ENCODE data around the gene CD27.
"Not testable (repeated sequence)": the region's sequence is repeated elsewhere in the genome, so short reads cannot be mapped to it uniquely, and the experiment has no call there.

DNA sequence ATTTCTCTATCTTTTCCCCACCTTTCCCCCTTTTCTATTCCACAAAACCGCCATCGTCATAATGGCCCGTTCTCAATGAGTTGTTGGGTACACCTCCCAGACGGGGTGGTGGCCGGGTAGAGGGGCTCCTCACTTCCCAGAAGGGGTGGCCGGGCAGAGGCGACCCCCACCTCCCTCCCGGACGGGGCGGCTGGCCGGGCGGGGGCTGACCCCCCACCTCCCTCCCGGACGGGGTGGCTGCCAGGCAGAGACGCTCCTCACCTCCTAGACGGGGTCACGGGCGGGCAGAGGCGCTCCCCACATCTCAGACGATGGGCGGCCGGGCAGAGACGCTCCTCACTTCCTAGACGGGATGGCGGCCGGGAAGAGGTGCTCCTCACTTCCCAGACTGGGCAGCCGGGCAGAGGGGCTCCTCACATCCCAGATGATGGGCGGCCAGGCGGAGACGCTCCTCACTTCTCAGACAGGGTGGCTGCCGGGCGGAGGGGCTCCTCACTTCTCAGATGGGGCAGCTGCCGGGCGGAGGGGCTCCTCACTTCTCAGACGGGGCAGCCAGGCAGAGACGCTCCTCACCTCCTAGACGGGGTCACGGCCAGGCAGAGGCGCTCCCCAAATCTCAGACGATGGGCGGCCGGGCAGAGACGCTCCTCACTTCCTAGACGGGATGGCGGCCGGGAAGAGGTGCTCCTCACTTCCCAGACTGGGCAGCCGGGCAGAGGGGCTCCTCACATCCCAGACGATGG, 30.6 kb downstream of the CD27 start:
- TF ChIP-seq, protein P1, sequence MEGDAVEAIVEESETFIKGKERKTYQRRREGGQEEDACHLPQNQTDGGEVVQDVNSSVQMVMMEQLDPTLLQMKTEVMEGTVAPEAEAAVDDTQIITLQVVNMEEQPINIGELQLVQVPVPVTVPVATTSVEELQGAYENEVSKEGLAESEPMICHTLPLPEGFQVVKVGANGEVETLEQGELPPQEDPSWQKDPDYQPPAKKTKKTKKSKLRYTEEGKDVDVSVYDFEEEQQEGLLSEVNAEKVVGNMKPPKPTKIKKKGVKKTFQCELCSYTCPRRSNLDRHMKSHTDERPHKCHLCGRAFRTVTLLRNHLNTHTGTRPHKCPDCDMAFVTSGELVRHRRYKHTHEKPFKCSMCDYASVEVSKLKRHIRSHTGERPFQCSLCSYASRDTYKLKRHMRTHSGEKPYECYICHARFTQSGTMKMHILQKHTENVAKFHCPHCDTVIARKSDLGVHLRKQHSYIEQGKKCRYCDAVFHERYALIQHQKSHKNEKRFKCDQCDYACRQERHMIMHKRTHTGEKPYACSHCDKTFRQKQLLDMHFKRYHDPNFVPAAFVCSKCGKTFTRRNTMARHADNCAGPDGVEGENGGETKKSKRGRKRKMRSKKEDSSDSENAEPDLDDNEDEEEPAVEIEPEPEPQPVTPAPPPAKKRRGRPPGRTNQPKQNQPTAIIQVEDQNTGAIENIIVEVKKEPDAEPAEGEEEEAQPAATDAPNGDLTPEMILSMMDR (IDR thresholded peaks at IDR 0.05) = not testable (repeated sequence)
- TF ChIP-seq POLR2A (IDR thresholded peaks at IDR 0.05) = not testable (repeated sequence)

Data from adrenal gland (tissue), 5 donors.